Measurements from ENCODE around the gene SV2C. TPM values are rescaled to one million over a fixed set of nuclear protein-coding genes. Genes with fewer than 3 reads are reported as not detected.
A peak's percentile ranks its signal among the peaks of the same experiment; 100 is the strongest.

Gene SV2C
- total and polyA plus RNA-seq, 10 of the 15 experiments (the other 5 are each of a cell fraction or from before 2014, with no cell fraction given) = under 0.01 to 1.1 (median 0.63) TPM

DNA sequence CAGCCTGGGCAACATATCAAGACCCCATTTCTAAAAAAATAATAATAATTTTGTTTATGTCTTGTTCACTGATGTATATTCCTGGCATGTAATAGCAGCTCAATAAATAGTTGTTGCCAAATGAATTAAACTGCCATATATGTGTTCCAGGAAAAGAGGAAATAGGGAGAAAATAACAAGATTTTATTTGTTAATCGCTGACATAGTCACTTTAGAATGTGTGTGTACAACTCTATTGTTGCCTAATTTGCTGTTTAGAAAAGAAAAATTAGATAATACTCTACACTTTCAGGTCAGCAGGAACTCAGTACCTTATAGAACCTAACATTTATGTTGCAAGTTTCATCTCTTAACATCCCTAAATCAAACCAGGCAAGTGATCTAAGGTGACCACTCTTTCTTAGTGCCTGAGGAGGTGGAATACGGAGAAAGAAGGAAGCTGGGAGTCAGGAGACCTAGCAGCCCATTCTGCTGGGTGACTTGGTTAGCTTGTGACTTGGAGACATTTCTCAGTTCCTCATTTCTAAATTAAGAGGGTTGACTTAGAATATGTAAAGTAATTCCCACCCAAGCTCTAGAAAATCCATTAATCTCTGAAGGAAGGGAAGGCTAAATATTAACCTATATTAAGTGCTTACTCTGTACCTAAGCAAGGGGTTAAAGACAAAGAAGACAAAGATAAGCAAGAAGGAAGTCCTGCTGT, 209.6 kb downstream of the SV2C start:
- Histone ChIP-seq H3K27ac (ENCODE audit: control insufficient read depth, insufficient read depth) (no peak overlapping the region), H3K4me2 (ENCODE audit: control insufficient read depth, insufficient read depth) (peak overlapping the region; percentile 77), H3K36me3 (ENCODE audit: control insufficient read depth in 2 of 2, insufficient read depth in 2 of 2, low read length in 1 of 2) (no peaks in the 10 kb centered on the region), H3K9me3 (replicated peaks; ENCODE audit: control insufficient read depth, insufficient read depth, low read length) (no peaks in the 10 kb centered on the region), H2AFZ (ENCODE audit: control insufficient read depth, low read depth, low read length) (no peak overlapping the region), H3K79me2 (ENCODE audit: control insufficient read depth, insufficient read depth, low read length) (no peaks in the 10 kb centered on the region), H3K4me3 (no peak overlapping the region), H4K20me1 (ENCODE audit: control insufficient read depth, insufficient read depth) (no peaks in the 10 kb centered on the region), H3K4me1 (ENCODE audit: control insufficient read depth, insufficient read depth, low read length) (peaks cover 10% of the 10 kb centered on the region; the same call in 1 of the 2 replicates), H3K9ac (ENCODE audit: control insufficient read depth, insufficient read depth, low read length) (no peak overlapping the region), H3K27me3 (replicated peaks in 1 of 2; ENCODE audit: control insufficient read depth in 2 of 2, insufficient read depth in 2 of 2, low read length in 1 of 2) (no peaks in the 10 kb centered on the region)
- intact Hi-C loops (cut with micrococcal nuclease; ENCODE audit: unreplicated experiment) (no loop called here), in situ Hi-C loops (cut with MboI) (no loop called here)
- ATAC-seq (peak; percentile 94), DNase-seq (ENCODE audit: low read depth, low spot score) (no peak), FAIRE-seq (no peak)
- ChIA-PET SMC1A (ENCODE audit: uncharacterized antibody, unreplicated experiment) (interaction anchor here (0.6 to 3.4 kb wide), 8 partner anchors 11 to 332 kb away, joined by 3 to 10 read pairs (median 4); no protein-coding TSS in a partner anchor), POLR2A (interaction anchor here (1.0 to 1.8 kb wide), 3 partner anchors 16 to 251 kb away, joined by 3 to 6 read pairs (median 4); no protein-coding TSS in a partner anchor), CTCF (interaction anchor here (0.9 to 4.1 kb wide), 6 partner anchors 8 to 481 kb away, joined by 3 to 31 read pairs (median 4); no protein-coding TSS in a partner anchor), RAD21 (ENCODE audit: unreplicated experiment) (interaction anchor here (0.5 to 1.9 kb wide), 4 partner anchors 11 to 110 kb away, joined by 3 to 9 read pairs (median 5); partner anchors contain the start of gene IQGAP2)
- BruUV-seq (replicated peaks) = no TSS peak
- WGBS (ENCODE audit: insufficient coverage, insufficient replicate concordance, low lambda C conversion rate, missing lambda C conversion rate) = 39% methylated on average over 2 of the region's 2 CpGs
- TF ChIP-seq, protein P1, sequence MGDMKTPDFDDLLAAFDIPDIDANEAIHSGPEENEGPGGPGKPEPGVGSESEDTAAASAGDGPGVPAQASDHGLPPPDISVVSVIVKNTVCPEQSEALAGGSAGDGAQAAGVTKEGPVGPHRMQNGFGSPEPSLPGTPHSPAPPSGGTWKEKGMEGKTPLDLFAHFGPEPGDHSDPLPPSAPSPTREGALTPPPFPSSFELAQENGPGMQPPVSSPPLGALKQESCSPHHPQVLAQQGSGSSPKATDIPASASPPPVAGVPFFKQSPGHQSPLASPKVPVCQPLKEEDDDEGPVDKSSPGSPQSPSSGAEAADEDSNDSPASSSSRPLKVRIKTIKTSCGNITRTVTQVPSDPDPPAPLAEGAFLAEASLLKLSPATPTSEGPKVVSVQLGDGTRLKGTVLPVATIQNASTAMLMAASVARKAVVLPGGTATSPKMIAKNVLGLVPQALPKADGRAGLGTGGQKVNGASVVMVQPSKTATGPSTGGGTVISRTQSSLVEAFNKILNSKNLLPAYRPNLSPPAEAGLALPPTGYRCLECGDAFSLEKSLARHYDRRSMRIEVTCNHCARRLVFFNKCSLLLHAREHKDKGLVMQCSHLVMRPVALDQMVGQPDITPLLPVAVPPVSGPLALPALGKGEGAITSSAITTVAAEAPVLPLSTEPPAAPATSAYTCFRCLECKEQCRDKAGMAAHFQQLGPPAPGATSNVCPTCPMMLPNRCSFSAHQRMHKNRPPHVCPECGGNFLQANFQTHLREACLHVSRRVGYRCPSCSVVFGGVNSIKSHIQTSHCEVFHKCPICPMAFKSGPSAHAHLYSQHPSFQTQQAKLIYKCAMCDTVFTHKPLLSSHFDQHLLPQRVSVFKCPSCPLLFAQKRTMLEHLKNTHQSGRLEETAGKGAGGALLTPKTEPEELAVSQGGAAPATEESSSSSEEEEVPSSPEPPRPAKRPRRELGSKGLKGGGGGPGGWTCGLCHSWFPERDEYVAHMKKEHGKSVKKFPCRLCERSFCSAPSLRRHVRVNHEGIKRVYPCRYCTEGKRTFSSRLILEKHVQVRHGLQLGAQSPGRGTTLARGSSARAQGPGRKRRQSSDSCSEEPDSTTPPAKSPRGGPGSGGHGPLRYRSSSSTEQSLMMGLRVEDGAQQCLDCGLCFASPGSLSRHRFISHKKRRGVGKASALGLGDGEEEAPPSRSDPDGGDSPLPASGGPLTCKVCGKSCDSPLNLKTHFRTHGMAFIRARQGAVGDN (IDR thresholded peaks at IDR 0.05) = no peak
- TF ChIP-seq RCOR1 (conservative IDR thresholded peaks at IDR 0.05; ENCODE audit: low read depth, low read length) = 0 out of 2 replicates have a peak, but pooled peaks have one; percentile 42
- peak; percentile 86 for TF ChIP-seq MTA2 (IDR thresholded peaks at IDR 0.05; ENCODE audit: low read depth)
- TF ChIP-seq TAF1 (IDR thresholded peaks at IDR 0.05; ENCODE audit: borderline replicate concordance, low read depth, low read length) = no peak
- peak; percentile 87 for TF ChIP-seq EED (IDR thresholded peaks at IDR 0.05; ENCODE audit: low read depth)
- TF ChIP-seq NBN (IDR thresholded peaks at IDR 0.05) = peak; percentile 52; the same call in 1 of the 2 replicates
- peak; percentile 54 to 71; a peak in 3 of 4 replicates for TF ChIP-seq EP300 (IDR thresholded peaks at IDR 0.05; ENCODE audit: borderline replicate concordance in 1 of 2, control insufficient read depth in 1 of 2, low read depth in 2 of 2, low read length in 2 of 2)
- TF ChIP-seq PAX5 (IDR thresholded peaks at IDR 0.05; ENCODE audit: borderline replicate concordance, low read depth, low read length) = 0 out of 2 replicates have a peak, but pooled peaks have one; percentile 29
- TF ChIP-seq ATF3 (IDR thresholded peaks at IDR 0.05; ENCODE audit: borderline replicate concordance, extremely low read depth, low read depth, low read length) = no peak
- peak; percentile 55 for TF ChIP-seq MEF2B (IDR thresholded peaks at IDR 0.05; ENCODE audit: partially characterized antibody, poor library complexity, severe bottlenecking)
- TF ChIP-seq MEF2A (IDR thresholded peaks at IDR 0.05; ENCODE audit: insufficient read depth, low read depth, low read length) = 0 out of 2 replicates have a peak, but pooled peaks have one; percentile 51
- no peak for TF ChIP-seq BRCA1 (IDR thresholded peaks at IDR 0.05; ENCODE audit: low read depth, low read length)
- no peak for TF ChIP-seq CEBPB (IDR thresholded peaks at IDR 0.05; ENCODE audit: borderline replicate concordance in 1 of 2, low read depth in 2 of 2, low read length in 2 of 2)
- TF ChIP-seq IRF4 (IDR thresholded peaks at IDR 0.05; ENCODE audit: low read depth, low read length) = peak; percentile 80; the same call in 1 of the 2 replicates
- peak; percentile 43; the same call in 1 of the 2 replicates for TF ChIP-seq BMI1 (IDR thresholded peaks at IDR 0.05; ENCODE audit: borderline replicate concordance)
- no peak for TF ChIP-seq RFX5 (IDR thresholded peaks at IDR 0.05; ENCODE audit: low read depth, low read length)
- TF ChIP-seq CREM (IDR thresholded peaks at IDR 0.05; ENCODE audit: low read depth) = no peak
- peak; percentile 75 for TF ChIP-seq DPF2 (IDR thresholded peaks at IDR 0.05)
- peak; percentile 98 for TF ChIP-seq SPI1 (IDR thresholded peaks at IDR 0.05; ENCODE audit: borderline replicate concordance, insufficient read depth, low read depth, low read length)
- TF ChIP-seq ASH2L (IDR thresholded peaks at IDR 0.05; ENCODE audit: borderline replicate concordance, low read depth) = no peak
